ENCODE measurements around the gene SECISBP2. TPM values are rescaled to one million over a fixed set of nuclear protein-coding genes. Genes with fewer than 3 reads are reported as not detected.

The SECISBP2 gene
- polyA plus RNA-seq, 1 of the 3 experiments (the other 2 are of a cell fraction): 21.2 TPM

- no peak for DNase-seq
- ChIA-PET CTCF (no interaction called here), POLR2A (no interaction called here)
- no peaks in the 10 kb centered on the region for H3K27me3 ChIP-seq (ENCODE audit: insufficient read depth)
- H3K9me2 ChIP-seq: no peaks in the 10 kb centered on the region
- no peak overlapping the region for H3K4me2 ChIP-seq
- H4K20me1 ChIP-seq (ENCODE audit: insufficient read depth): no peaks in the 10 kb centered on the region
- WGBS (ENCODE audit: low lambda C conversion rate): 86% methylated on average over 2 of the region's 2 CpGs
- H3K36me3 ChIP-seq (replicated peaks in 1 of 2; ENCODE audit: control insufficient read depth in 1 of 2, insufficient read depth in 2 of 2, low read length in 1 of 2): peaks cover 6 to 21% of the 10 kb centered on the region in 2 experiments
- H3F3A ChIP-seq (replicated peaks; ENCODE audit: insufficient read depth): no peaks in the 10 kb centered on the region
- no peaks in the 10 kb centered on the region for H3K79me2 ChIP-seq (ENCODE audit: insufficient read depth)
- H3K4me1 ChIP-seq (ENCODE audit: control insufficient read depth in 1 of 2, insufficient read depth in 2 of 2, low read depth in 1 of 2, low read length in 1 of 2): peaks cover 0 to 17% of the 10 kb centered on the region in 2 experiments; a peak in 2 of 4 replicates
- TF ChIP-seq TCF12 (IDR thresholded peaks at IDR 0.05): no peak
- no peak for TF ChIP-seq GATA2 (CRISPR knock-in tag; IDR thresholded peaks at IDR 0.05)
- no peak for TF ChIP-seq USF2 (IDR thresholded peaks at IDR 0.05; ENCODE audit: borderline replicate concordance, low read depth, low read length)
- TF ChIP-seq MEF2A (IDR thresholded peaks at IDR 0.05; ENCODE audit: borderline replicate concordance, low read depth): no peak
- TF ChIP-seq REST (IDR thresholded peaks at IDR 0.05; ENCODE audit: low read depth, low read length): no peak
- no peak for TF ChIP-seq RAD21 (IDR thresholded peaks at IDR 0.05; ENCODE audit: low read length)
- TF ChIP-seq FOSL2 (IDR thresholded peaks at IDR 0.05; ENCODE audit: borderline replicate concordance, low read depth): no peak
- no peak for TF ChIP-seq RFX5 (IDR thresholded peaks at IDR 0.05; ENCODE audit: low read length)
- no peak for TF ChIP-seq MAX (IDR thresholded peaks at IDR 0.05; ENCODE audit: low read depth)
- no peak for TF ChIP-seq RXRA (IDR thresholded peaks at IDR 0.05; ENCODE audit: borderline replicate concordance, low read depth)
- no peak for TF ChIP-seq MXI1 (IDR thresholded peaks at IDR 0.05; ENCODE audit: low read depth, low read length)
- TF ChIP-seq GABPA (IDR thresholded peaks at IDR 0.05; ENCODE audit: low read depth): no peak
- no peak for TF ChIP-seq RCOR1 (IDR thresholded peaks at IDR 0.05; ENCODE audit: low read length)
- no peak for TF ChIP-seq TEAD4 (IDR thresholded peaks at IDR 0.05; ENCODE audit: borderline replicate concordance, insufficient read depth)
- no peak for TF ChIP-seq CHD2 (IDR thresholded peaks at IDR 0.05; ENCODE audit: low read length, partially characterized antibody)
- no peak for TF ChIP-seq FOXM1 (IDR thresholded peaks at IDR 0.05; ENCODE audit: low read depth)
- TF ChIP-seq PBX3 (IDR thresholded peaks at IDR 0.05): no peak
- no peak for TF ChIP-seq SIN3A (IDR thresholded peaks at IDR 0.05; ENCODE audit: borderline replicate concordance, low read depth, low read length)
- no peak overlapping the region for H3K9ac ChIP-seq
- H2AFZ ChIP-seq (ENCODE audit: low read depth): no peak overlapping the region
- H3K4me3 ChIP-seq (ENCODE audit: low read depth in 2 of 2, low read length in 1 of 2): no peak overlapping the region
- H3K9me3 ChIP-seq: no peaks in the 10 kb centered on the region
- no peak overlapping the region for H3K27ac ChIP-seq (ENCODE audit: low read depth in 2 of 2, low read length in 1 of 2)
Measured at GRCh38 chr9:89365532-89365912, 47.2 kb downstream of the SECISBP2 start.
